GM19397 (cell line): ENCODE data around the gene CIRBP.
"Not testable (repeated sequence)": the region's sequence is repeated elsewhere in the genome, so short reads cannot be mapped to it uniquely, and the experiment has no call there.

Experiments
- ATAC-seq: cut with Tn5 transposase; IDR thresholded peaks from one replicate; pipeline ENCODE4 v1.9.1; 2021; ENCODE audit warnings: mild to moderate bottlenecking, moderate library complexity; ENCODE audit not compliant: unreplicated experiment

The CIRBP gene

GRCh38 chr19:1308718-1309117 is 39.6 kb downstream of the CIRBP start:
- no peak for ATAC-seq

- no peak for ATAC-seq
Measured at GRCh38 chr19:1309977-1310852, 41.1 kb downstream of the CIRBP start.

GRCh38 chr19:1310853-1311180 is 41.7 kb downstream of the CIRBP start:
- no peak for ATAC-seq

- ATAC-seq = no peak
Measured at GRCh38 chr19:1311543-1312091, 42.5 kb downstream of the CIRBP start.

GRCh38 chr19:1312767-1313694 is 43.9 kb downstream of the CIRBP start:
- no peak for ATAC-seq

GRCh38 chr19:1313695-1314613 is 44.8 kb downstream of the CIRBP start:
- ATAC-seq = no peak

- no peak for ATAC-seq
Measured at GRCh38 chr19:1315470-1316166, 46.5 kb downstream of the CIRBP start.

- no peak for ATAC-seq
Measured at GRCh38 chr19:1316466-1316865, 47.3 kb downstream of the CIRBP start.

GRCh38 chr19:1317274-1318003 is 48.3 kb downstream of the CIRBP start:
- ATAC-seq = no peak

- ATAC-seq = no peak
Measured at GRCh38 chr19:1318678-1319471, 49.7 kb downstream of the CIRBP start.

- ATAC-seq = not testable (repeated sequence)
Measured at GRCh38 chr19:1320282-1320650, 51.1 kb downstream of the CIRBP start.

- no peak for ATAC-seq
Measured at GRCh38 chr19:1321539-1321938, 52.4 kb downstream of the CIRBP start.

- no peak for ATAC-seq
Measured at GRCh38 chr19:1322198-1322981, 53.3 kb downstream of the CIRBP start.

- no peak for ATAC-seq
Measured at GRCh38 chr19:1324249-1324805, 55.2 kb downstream of the CIRBP start.
